Stomach (tissue), 9 donors: ENCODE data around the gene LBHD1. TPM values are rescaled to one million over a fixed set of nuclear protein-coding genes. Genes with fewer than 3 reads are reported as not detected.
"Not testable (repeated sequence)": the region's sequence is repeated elsewhere in the genome, so short reads cannot be mapped to it uniquely, and the experiment has no call there.

ENCODE experiments used
- DNase-seq, 2 donors: peaks; one replicate each; pipeline versions ENCODE4 v3.0.0 to v3.0.0-alpha.2; 2013 to 2019
- H3K27ac ChIP-seq, 5 donors: fragments of 200-600 bp in 4 of 5; sonication (generic) in 4 of 5; one replicate each; pipeline ENCODE4 v1.5.1; 2013 to 2019; ENCODE audit warnings: mild to moderate bottlenecking in 1 of 5, moderate library complexity in 1 of 5
- H3K27me3 ChIP-seq, 3 donors: fragments of 200-600 bp; sonication (generic); one replicate each; pipeline ENCODE4 v1.5.1; 2017 to 2019; ENCODE audit warnings: mixed run types in 1 of 3
- H3K36me3 ChIP-seq, 4 donors: fragments of 200-600 bp; sonication (generic); 1 replicate in 3 of 4; 2 replicates in 1 of 4; pipeline ENCODE4 v1.5.1; 2016 to 2019
- H3K4me1 ChIP-seq, 4 donors: fragments of 200-600 bp; sonication (generic); one replicate each; pipeline ENCODE4 v1.5.1; 2016 to 2019
- H3K4me3 ChIP-seq, 4 donors: fragments of 200-600 bp; sonication (generic) in 3 of 4; one replicate each; pipeline ENCODE4 v1.5.1; 2016 to 2019; ENCODE audit warnings: mild to moderate bottlenecking in 1 of 4
- H3K9me3 ChIP-seq, 4 donors: fragments of 200-600 bp; sonication (generic); one replicate each; pipeline ENCODE4 v1.5.1; 2016 to 2019
- EP300 ChIP-seq: sonication (generic); formaldehyde crosslinking; IDR thresholded peaks from one replicate; pipeline ENCODE4 v1.6.1; 2017; ENCODE audit warnings: antibody characterized with exemption
- POLR2A ChIP-seq, 4 donors: fragments of 450-650 bp; IDR thresholded peaks; one replicate each; pipeline ENCODE4 v1.6.1; 2016; ENCODE audit warnings: antibody characterized with exemption in 4 of 4, control low read depth in 2 of 4, mild to moderate bottlenecking in 1 of 4, moderate library complexity in 1 of 4
- POLR2AphosphoS5 ChIP-seq, 3 donors: sonication (generic); formaldehyde crosslinking; IDR thresholded peaks; one replicate each; pipeline ENCODE4 v1.6.1; 2016; ENCODE audit warnings: antibody characterized with exemption in 3 of 3
- WGBS, 5 donors: extraction: QIAGEN DNeasy Blood & Tissue Kit in 3 of 5; methylation state at CpG; one replicate each; pipeline versions ENCODE4 v1.1.5 to v1.1.7; 2013 to 2018; 5-methylcytosine and 5-hydroxymethylcytosine counted together
- intact Hi-C: fragments of 100-400 bp; cut with DNase I; formaldehyde crosslinking; loops from one replicate; pipeline ENCODE4 v1.15.1; 2023; ENCODE audit warnings: low total_unique reads
- polyA plus RNA-seq, 3 donors: library from polyadenylated mRNA; stranded (reverse); fragments of 200-250 nt; gene quantifications; one replicate each; pipeline ENCODE4 v1.2.3, GENCODE V29; 2013
- total RNA-seq, 5 donors: library from RNA; depleted of rRNA; stranded (reverse); fragments of >200 nt; gene quantifications; one replicate each; pipeline versions ENCODE4 v1.1.0 to v1.2.3, GENCODE V29; 2014 to 2016
- TF ChIP-seq, protein P1 (sequence below), 7 experiments: fragments of 450-650 bp in 4 of 7; fragments of 200-600 bp in 3 of 7; sonication (generic) in 3 of 7; IDR thresholded peaks; one replicate each; pipeline ENCODE4 v1.5.1; 2016 to 2019; ENCODE audit warnings: antibody characterized with exemption in 7 of 7, control low read depth in 2 of 7, mild to moderate bottlenecking in 1 of 7
- donor health status: healthy with polysubstance abuse.
- donor health status: Bipolar disorder and iron deficiency.
- donor health status: healthy.

The LBHD1 gene
- total and polyA plus RNA-seq, 8 donors = 0.45 to 56.6 (median 6.2) TPM

DNA sequence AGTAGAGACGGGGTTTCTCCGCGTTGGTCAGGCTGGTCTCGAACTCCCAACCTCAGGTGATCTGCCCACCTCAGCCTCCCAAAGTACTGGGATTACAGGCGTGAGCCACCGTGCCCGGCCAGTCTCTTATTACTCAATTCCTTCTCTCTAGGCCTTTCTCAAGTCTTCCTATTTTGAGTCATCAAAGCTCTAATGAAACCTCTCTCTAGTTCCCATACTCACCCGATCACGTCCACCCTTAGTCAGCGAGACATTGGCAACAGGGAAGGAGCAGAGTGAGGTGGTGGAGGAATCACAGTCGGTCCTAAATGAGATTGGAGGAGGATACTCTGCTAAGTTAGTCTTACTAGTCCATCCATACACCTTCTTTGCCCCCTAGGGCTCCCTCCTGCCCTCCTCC is 30.2 kb upstream of the LBHD1 start:
- no peaks in the 10 kb centered on the region for H3K27me3 ChIP-seq
- H3K4me1 ChIP-seq = peaks cover 20 to 26% (median 23%) of the 10 kb centered on the region in 4 donors
- no peak for TF ChIP-seq EP300
- TF ChIP-seq POLR2A (IDR thresholded peaks at IDR 0.05) = no peak
- TF ChIP-seq, protein P1, sequence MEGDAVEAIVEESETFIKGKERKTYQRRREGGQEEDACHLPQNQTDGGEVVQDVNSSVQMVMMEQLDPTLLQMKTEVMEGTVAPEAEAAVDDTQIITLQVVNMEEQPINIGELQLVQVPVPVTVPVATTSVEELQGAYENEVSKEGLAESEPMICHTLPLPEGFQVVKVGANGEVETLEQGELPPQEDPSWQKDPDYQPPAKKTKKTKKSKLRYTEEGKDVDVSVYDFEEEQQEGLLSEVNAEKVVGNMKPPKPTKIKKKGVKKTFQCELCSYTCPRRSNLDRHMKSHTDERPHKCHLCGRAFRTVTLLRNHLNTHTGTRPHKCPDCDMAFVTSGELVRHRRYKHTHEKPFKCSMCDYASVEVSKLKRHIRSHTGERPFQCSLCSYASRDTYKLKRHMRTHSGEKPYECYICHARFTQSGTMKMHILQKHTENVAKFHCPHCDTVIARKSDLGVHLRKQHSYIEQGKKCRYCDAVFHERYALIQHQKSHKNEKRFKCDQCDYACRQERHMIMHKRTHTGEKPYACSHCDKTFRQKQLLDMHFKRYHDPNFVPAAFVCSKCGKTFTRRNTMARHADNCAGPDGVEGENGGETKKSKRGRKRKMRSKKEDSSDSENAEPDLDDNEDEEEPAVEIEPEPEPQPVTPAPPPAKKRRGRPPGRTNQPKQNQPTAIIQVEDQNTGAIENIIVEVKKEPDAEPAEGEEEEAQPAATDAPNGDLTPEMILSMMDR (IDR thresholded peaks at IDR 0.05) = no peak
- no peak for TF ChIP-seq POLR2AphosphoS5 (IDR thresholded peaks at IDR 0.05)
- 82 to 92% (median 90%) methylated on average over 9 to 11 of the region's 11 CpGs for WGBS, 5 donors
- peaks cover 0 to 27% (median 21%) of the 10 kb centered on the region in 4 donors for H3K36me3 ChIP-seq
- H3K9me3 ChIP-seq = no peaks in the 10 kb centered on the region
- no peak overlapping the region for H3K27ac ChIP-seq
- intact Hi-C loops = no loop called here
- DNase-seq = no peak
- H3K4me3 ChIP-seq = no peak overlapping the region

DNA sequence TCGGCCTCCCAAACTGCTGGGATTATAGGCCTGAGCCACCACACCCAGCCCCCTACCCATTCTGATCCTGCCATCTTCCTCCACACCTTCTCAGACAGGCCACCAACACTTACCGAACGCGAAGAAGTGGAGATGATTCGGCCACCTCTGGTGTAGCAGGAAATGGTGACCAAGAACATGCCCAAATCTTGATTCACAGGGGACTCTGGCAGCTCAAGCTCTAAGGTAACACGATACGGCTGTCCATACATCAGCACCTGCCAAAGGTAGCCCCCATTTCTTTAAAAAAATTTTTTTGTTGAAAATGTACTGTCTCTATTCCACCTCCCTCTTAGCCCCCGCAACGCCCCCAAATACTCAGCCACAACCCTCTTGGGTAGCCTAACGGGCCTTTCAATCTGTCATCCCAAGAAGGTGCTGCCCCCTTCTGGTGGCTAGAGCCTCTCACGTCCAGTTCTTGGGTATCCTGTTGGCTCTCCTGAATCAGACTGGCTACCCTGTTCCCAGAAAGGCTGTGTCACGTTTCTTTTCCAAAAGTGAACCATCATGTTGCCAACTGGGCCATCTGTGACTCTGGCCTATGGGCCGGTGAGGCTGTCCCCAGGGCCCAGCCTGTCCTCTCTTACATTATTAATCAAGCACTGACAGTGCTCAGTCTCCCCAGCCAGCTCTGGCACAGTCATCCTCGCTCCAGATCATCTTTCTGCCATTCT is 22.5 kb upstream of the LBHD1 start:
- Histone ChIP-seq H3K9me3 (no peaks in the 10 kb centered on the region), H3K36me3 (peaks cover 31 to 50% (median 49%) of the 10 kb centered on the region in 4 donors), H3K4me3 (no peak overlapping the region), H3K4me1 (peaks cover 0 to 9% (median 4%) of the 10 kb centered on the region in 4 donors), H3K27me3 (no peaks in the 10 kb centered on the region), H3K27ac (no peak overlapping the region)
- TF ChIP-seq EP300 (no peak), POLR2A (IDR thresholded peaks at IDR 0.05) (no peak), POLR2AphosphoS5 (IDR thresholded peaks at IDR 0.05) (peak in 1 of 3 donors; percentile 66)
- TF ChIP-seq, protein P1 (IDR thresholded peaks at IDR 0.05) = peak in 5 of 7 experiments; percentile 51 to 79 (median 71)
- intact Hi-C loops = loop anchor here (10.0 kb wide), 1 partner anchor 300 kb away; no protein-coding TSS in a partner anchor
- DNase-seq = peak; percentile 85 to 92
- WGBS, 5 donors = 44 to 55% (median 50%) methylated on average over 14 of the region's 14 CpGs

DNA sequence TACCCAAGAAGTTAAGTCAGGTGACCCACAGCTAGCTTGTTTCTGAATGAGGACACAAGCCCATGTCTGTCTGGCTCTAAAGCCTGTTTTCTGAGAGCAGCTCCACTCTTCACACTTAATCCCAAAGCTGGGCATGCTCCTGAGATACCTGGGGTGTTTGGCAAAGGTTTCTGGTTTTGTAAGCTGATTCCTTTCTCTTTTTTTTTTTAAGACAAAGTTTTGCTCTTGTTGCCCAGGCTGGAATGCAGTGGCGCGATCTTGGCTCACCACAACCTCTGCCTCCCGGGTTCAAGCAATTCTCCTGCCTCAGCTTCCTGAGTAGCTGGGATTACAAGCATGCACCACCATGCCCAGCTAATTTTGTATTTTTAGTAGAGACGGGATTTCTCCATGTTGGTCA is 21.6 kb upstream of the LBHD1 start:
- not testable (repeated sequence) for H3K27ac ChIP-seq, H3K4me3 ChIP-seq, H3K27me3 ChIP-seq, H3K9me3 ChIP-seq, DNase-seq
- Histone ChIP-seq H3K36me3 (peaks cover 31 to 50% (median 49%) of the 10 kb centered on the region in 4 donors), H3K4me1 (peaks cover 0 to 10% (median 4%) of the 10 kb centered on the region in 4 donors)
- intact Hi-C loops = loop anchor here (10.0 kb wide), 1 partner anchor 299 kb away; no protein-coding TSS in a partner anchor
- WGBS, 5 donors = 75 to 89% (median 83%) methylated on average over 4 of the region's 4 CpGs

DNA sequence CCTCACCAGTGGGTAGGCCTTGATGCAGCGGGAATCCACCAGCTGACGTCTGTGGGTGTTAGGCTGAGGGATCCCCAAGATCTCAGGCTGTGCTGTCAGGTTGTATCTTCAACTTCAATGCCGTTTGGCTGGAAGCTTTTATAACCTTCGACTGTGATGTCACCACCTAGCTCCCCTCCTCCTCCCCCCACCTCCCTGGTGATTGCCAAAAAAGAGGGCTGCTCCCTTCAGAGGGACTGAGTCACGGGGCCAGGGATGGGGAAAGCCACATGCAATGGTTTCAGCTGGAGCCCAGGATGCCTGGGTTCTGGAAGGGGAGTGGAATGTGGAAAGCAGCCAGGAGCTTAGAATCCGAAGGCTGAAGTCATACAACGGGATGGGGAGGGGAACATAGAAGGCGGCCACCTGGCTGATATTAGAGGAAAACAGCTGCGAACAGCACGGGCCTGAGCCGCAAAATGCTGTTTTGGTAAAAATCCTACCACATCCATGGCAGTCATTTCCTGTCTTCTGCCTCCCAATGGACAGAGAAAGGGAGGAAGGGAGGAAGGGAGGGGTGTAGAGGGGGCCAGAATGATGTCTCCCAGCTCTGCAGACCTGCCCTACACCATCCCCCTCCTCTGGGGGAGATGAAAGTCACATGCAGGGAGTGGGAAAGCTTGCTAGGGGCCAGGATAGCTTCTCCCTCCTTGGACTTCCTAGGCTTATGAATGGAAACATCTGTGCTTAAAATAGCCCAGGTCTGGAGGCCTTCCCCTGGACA is 17.5 kb upstream of the LBHD1 start, which contains the start of gene LRRN4CL:
LRRN4CL (minus strand) TSS at position 110 of the 763 bp plus-strand sequence. CDS start 1,022 bp downstream, outside the sequence.
- peak within 1 kb of the TSS; percentile 13 to 78 (median 69) for H3K27ac ChIP-seq

More for the DNA sequence above, 17.5 kb upstream of the LBHD1 start, which contains the start of gene LRRN4CL:
- Histone ChIP-seq H3K36me3 (peaks cover 31 to 44% (median 40%) of the 10 kb centered on the region in 4 donors), H3K27me3 (peaks cover 0 to 15% (median 10%) of the 10 kb centered on the region in 3 donors), H3K4me1 (peaks cover 8 to 17% (median 12%) of the 10 kb centered on the region in 4 donors), H3K9me3 (no peaks in the 10 kb centered on the region), H3K4me3 (peak within 1 kb of the TSS; percentile 36 to 46 (median 39))
- DNase-seq = peak; percentile 36 to 83
- 52 to 61% (median 58%) methylated on average over 11 of the region's 11 CpGs for WGBS, 5 donors
- TF ChIP-seq EP300 (no peak), POLR2AphosphoS5 (IDR thresholded peaks at IDR 0.05) (peak; percentile 13 to 56 (median 36)), POLR2A (IDR thresholded peaks at IDR 0.05) (no peak)
- TF ChIP-seq, protein P1 (IDR thresholded peaks at IDR 0.05) = no peak
- intact Hi-C loops = loop anchor here (10.0 kb wide), 1 partner anchor 295 kb away; no protein-coding TSS in a partner anchor
